GM12878 (cell line): ENCODE results near the gene TUT4.

Source experiments
- GABPA ChIP-seq: IDR thresholded peaks from 2 replicates; pipeline ENCODE4 v1.6.1; 2014; ENCODE audit warnings: antibody characterized with exemption, low read depth, mild to moderate bottlenecking, inconsistent platforms
- KLF5 ChIP-seq: fragments of 450-650 bp; IDR thresholded peaks from 2 replicates; pipeline ENCODE4 v1.6.1; 2014; ENCODE audit warnings: mild to moderate bottlenecking; ENCODE audit not compliant: partially characterized antibody
- SRF ChIP-seq, 2 experiments: IDR thresholded peaks; 2 replicates each; pipeline ENCODE4 v1.6.1; 2011; ENCODE audit warnings: low read depth in 2 of 2, low read length in 2 of 2, mild to moderate bottlenecking in 1 of 2, moderate library complexity in 1 of 2

DNA sequence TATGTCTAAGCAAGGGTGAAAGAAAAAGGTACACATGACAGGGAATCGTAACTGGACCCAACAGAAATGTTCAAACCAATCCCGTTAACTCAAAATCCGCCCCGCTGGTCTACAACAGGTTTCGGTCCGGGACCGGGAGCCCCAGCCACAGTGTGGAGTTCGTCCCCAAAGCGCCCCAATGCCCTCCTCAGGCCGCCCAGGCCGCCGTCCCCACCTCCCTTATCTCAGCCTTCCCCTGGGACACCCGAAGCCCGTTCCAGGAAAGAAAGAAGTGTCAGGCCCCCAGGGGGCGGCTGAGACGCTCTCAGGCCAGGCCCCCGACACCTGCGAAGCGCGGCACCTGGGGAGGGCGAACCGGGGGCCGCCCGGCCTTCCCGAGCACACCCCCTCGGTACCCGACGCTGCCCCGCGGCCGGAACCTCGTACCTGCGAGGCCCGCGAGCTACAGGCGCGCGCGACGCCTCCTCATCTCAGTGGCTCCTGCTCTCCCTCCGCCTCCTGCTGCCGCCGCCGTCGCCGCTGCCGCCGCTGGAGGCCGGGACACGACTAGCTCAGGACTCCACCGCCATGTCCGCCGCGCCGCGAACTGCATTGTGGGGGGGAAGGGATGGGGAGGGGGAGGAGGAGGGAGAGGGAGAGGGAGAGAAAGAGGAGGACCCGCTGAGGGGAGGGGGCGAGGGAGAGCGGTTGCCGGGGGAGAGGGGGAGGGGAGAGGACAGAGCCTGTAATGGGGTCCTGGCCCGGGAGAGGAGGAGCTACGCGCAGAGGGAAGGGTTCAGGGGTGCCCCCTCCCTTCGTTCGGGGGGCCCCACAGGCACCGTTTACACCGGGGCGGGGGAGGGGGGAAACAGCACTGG lies at the start of gene TUT4:
- TF ChIP-seq GABPA = no peak
- no peak for TF ChIP-seq SRF (IDR thresholded peaks at IDR 0.05; ENCODE audit: low read depth in 2 of 2, low read length in 2 of 2)
- TF ChIP-seq KLF5 = no peak
